EH (cell line): ENCODE measurements around the gene N4BP2L2.

ENCODE experiments used
- DNase-seq: peaks from one replicate; pipeline ENCODE4 v3.0.0-alpha.2; 2015; ENCODE audit warnings: low read depth

N4BP2L2 gene

GRCh38 chr13:32530841-32531253 lies 7.7 kb downstream of the N4BP2L2 start:
- peak; percentile 76 for DNase-seq

GRCh38 chr13:32528358-32528757 lies 10.2 kb downstream of the N4BP2L2 start:
- DNase-seq: peak; percentile 43

- DNase-seq: no peak
Measured at GRCh38 chr13:32527151-32527550, 11.4 kb downstream of the N4BP2L2 start.

GRCh38 chr13:32525766-32526165 lies 12.8 kb downstream of the N4BP2L2 start:
- peak; percentile 12 for DNase-seq

- DNase-seq: no peak
Measured at GRCh38 chr13:32515246-32515645, 23.3 kb downstream of the N4BP2L2 start.

- no peak for DNase-seq
Measured at GRCh38 chr13:32511482-32511881, 27.1 kb downstream of the N4BP2L2 start.

- no peak for DNase-seq
Measured at GRCh38 chr13:32504876-32505275, 33.7 kb downstream of the N4BP2L2 start.

- DNase-seq: no peak
Measured at GRCh38 chr13:32504263-32504662, 34.3 kb downstream of the N4BP2L2 start.

GRCh38 chr13:32503727-32504126 lies 34.9 kb downstream of the N4BP2L2 start:
- no peak for DNase-seq

- no peak for DNase-seq
Measured at GRCh38 chr13:32501064-32501463, 37.5 kb downstream of the N4BP2L2 start.

- DNase-seq: no peak
Measured at GRCh38 chr13:32499538-32500210, 38.9 kb downstream of the N4BP2L2 start.

GRCh38 chr13:32497589-32497988 lies 41.0 kb downstream of the N4BP2L2 start:
- no peak for DNase-seq

- no peak for DNase-seq
Measured at GRCh38 chr13:32496599-32497160, 41.9 kb downstream of the N4BP2L2 start.

GRCh38 chr13:32495841-32496240 lies 42.8 kb downstream of the N4BP2L2 start:
- DNase-seq: no peak

GRCh38 chr13:32495429-32495828 lies 43.2 kb downstream of the N4BP2L2 start:
- DNase-seq: no peak

- no peak for DNase-seq
Measured at GRCh38 chr13:32491028-32491427, 47.6 kb downstream of the N4BP2L2 start.

GRCh38 chr13:32476892-32477291 lies 61.7 kb downstream of the N4BP2L2 start:
- DNase-seq: no peak

- DNase-seq: no peak
Measured at GRCh38 chr13:32476021-32476731, 62.4 kb downstream of the N4BP2L2 start.

GRCh38 chr13:32474999-32475792 lies 63.4 kb downstream of the N4BP2L2 start:
- no peak for DNase-seq

- DNase-seq: no peak
Measured at GRCh38 chr13:32473650-32474049, 64.9 kb downstream of the N4BP2L2 start.

- no peak for DNase-seq
Measured at GRCh38 chr13:32472194-32472621, 66.4 kb downstream of the N4BP2L2 start.

GRCh38 chr13:32471187-32471922 lies 67.2 kb downstream of the N4BP2L2 start:
- no peak for DNase-seq
